Activated T-helper 17 cell treated with anti-CD3 and anti-CD28 coated beads, Interleukin-2, amount 50 U/mL, for 72 hours (primary cell): ENCODE measurements around the gene TTC33. TPM values are rescaled to one million over a fixed set of nuclear protein-coding genes. Genes with fewer than 3 reads are reported as not detected.
A peak's percentile ranks its signal among the peaks of the same experiment; 100 is the strongest.
"Not testable (repeated sequence)": the region's sequence is repeated elsewhere in the genome, so short reads cannot be mapped to it uniquely, and the experiment has no call there.

Experiments used
- ATAC-seq: fragments of 150-1000 bp; cut with Tn5 transposase; replicated peaks from 2 replicates; pipeline ENCODE4 v1.10.0; 2021; ENCODE audit warnings: mild to moderate bottlenecking, moderate library complexity
- H3K27ac Mint-ChIP-seq: one replicate; pipeline ENCODE4 v1.8.0; 2022; ENCODE audit warnings: mixed read lengths
- H3K27me3 Mint-ChIP-seq: one replicate; pipeline ENCODE4 v1.8.0; 2022; ENCODE audit warnings: mixed read lengths
- H3K36me3 Mint-ChIP-seq: one replicate; pipeline ENCODE4 v1.8.0; 2022; ENCODE audit warnings: low read depth, mild to moderate bottlenecking, mixed read lengths
- H3K4me1 Mint-ChIP-seq: one replicate; pipeline ENCODE4 v1.8.0; 2022; ENCODE audit warnings: mixed read lengths
- H3K4me3 Mint-ChIP-seq: one replicate; pipeline ENCODE4 v1.8.0; 2022; ENCODE audit warnings: mild to moderate bottlenecking, mixed read lengths
- H3K9me3 Mint-ChIP-seq: one replicate; pipeline ENCODE4 v1.8.0; 2022; ENCODE audit warnings: mixed read lengths
- total RNA-seq, 2 donors: library from RNA; stranded (reverse); gene quantifications; one replicate each; pipeline ENCODE4 v1.2.3, GENCODE V29; 2022

TTC33 gene
- total RNA-seq, 2 donors from 2014 or later, result 14.1 to 21.4 TPM

GRCh38 chr5:40717281-40717680 lies 38.5 kb downstream of the TTC33 start:
- no peak for ATAC-seq
- Mint-ChIP-seq H3K4me3 (no peak overlapping the region), H3K27ac (no peak overlapping the region), H3K36me3 (peaks cover 64% of the 10 kb centered on the region), H3K4me1 (peaks cover 6% of the 10 kb centered on the region), H3K9me3 (no peaks in the 10 kb centered on the region), H3K27me3 (no peaks in the 10 kb centered on the region)

GRCh38 chr5:40716590-40716989 lies 39.2 kb downstream of the TTC33 start:
- Mint-ChIP-seq H3K4me1 (peaks cover 6% of the 10 kb centered on the region), H3K27ac (no peak overlapping the region), H3K36me3 (peaks cover 63% of the 10 kb centered on the region), H3K9me3 (no peaks in the 10 kb centered on the region), H3K27me3 (no peaks in the 10 kb centered on the region), H3K4me3 (no peak overlapping the region)
- no peak for ATAC-seq

GRCh38 chr5:40716000-40716399 lies 39.8 kb downstream of the TTC33 start:
- no peak overlapping the region for H3K4me3 Mint-ChIP-seq
- no peaks in the 10 kb centered on the region for H3K9me3 Mint-ChIP-seq
- H3K27ac Mint-ChIP-seq, result no peak overlapping the region
- H3K36me3 Mint-ChIP-seq, result peaks cover 63% of the 10 kb centered on the region
- ATAC-seq, result no peak
- H3K4me1 Mint-ChIP-seq, result peaks cover 6% of the 10 kb centered on the region
- no peaks in the 10 kb centered on the region for H3K27me3 Mint-ChIP-seq

- Mint-ChIP-seq H3K27me3 (no peaks in the 10 kb centered on the region), H3K4me3 (no peak overlapping the region), H3K9me3 (no peaks in the 10 kb centered on the region), H3K4me1 (peaks cover 6% of the 10 kb centered on the region), H3K36me3 (peaks cover 64% of the 10 kb centered on the region), H3K27ac (no peak overlapping the region)
- ATAC-seq, result no peak
These were observed 41.8 kb downstream of the TTC33 start for GRCh38 chr5:40714001-40714400.

- not testable (repeated sequence) for H3K4me3 Mint-ChIP-seq, H3K27me3 Mint-ChIP-seq, H3K4me1 Mint-ChIP-seq, ATAC-seq, H3K27ac Mint-ChIP-seq
- Mint-ChIP-seq H3K9me3 (peaks cover 11% of the 10 kb centered on the region), H3K36me3 (peaks cover 57% of the 10 kb centered on the region)
These were observed 45.2 kb downstream of the TTC33 start for GRCh38 chr5:40710575-40710974.

GRCh38 chr5:40705484-40705883 lies 50.3 kb downstream of the TTC33 start:
- peaks cover 34% of the 10 kb centered on the region for H3K9me3 Mint-ChIP-seq
- peaks cover 73% of the 10 kb centered on the region for H3K36me3 Mint-ChIP-seq
- H3K4me3 Mint-ChIP-seq, H3K27ac Mint-ChIP-seq, H3K27me3 Mint-ChIP-seq, ATAC-seq, H3K4me1 Mint-ChIP-seq: not testable (repeated sequence)

GRCh38 chr5:40702027-40702426 lies 53.7 kb downstream of the TTC33 start:
- H3K4me3 Mint-ChIP-seq, ATAC-seq, H3K27ac Mint-ChIP-seq, H3K27me3 Mint-ChIP-seq, H3K4me1 Mint-ChIP-seq: not testable (repeated sequence)
- peaks cover 79% of the 10 kb centered on the region for H3K36me3 Mint-ChIP-seq
- peaks cover 26% of the 10 kb centered on the region for H3K9me3 Mint-ChIP-seq

GRCh38 chr5:40700116-40700782 lies 55.5 kb downstream of the TTC33 start:
- H3K9me3 Mint-ChIP-seq, result peaks cover 19% of the 10 kb centered on the region
- H3K27me3 Mint-ChIP-seq, result no peaks in the 10 kb centered on the region
- H3K36me3 Mint-ChIP-seq, result peaks cover 93% of the 10 kb centered on the region
- H3K4me3 Mint-ChIP-seq, result no peak overlapping the region
- no peak for ATAC-seq
- H3K27ac Mint-ChIP-seq, result no peak overlapping the region
- peaks cover 5% of the 10 kb centered on the region for H3K4me1 Mint-ChIP-seq

- H3K36me3 Mint-ChIP-seq, result peaks cover 96% of the 10 kb centered on the region
- H3K4me3 Mint-ChIP-seq, result no peak overlapping the region
- no peak for ATAC-seq
- no peaks in the 10 kb centered on the region for H3K27me3 Mint-ChIP-seq
- peaks cover 20% of the 10 kb centered on the region for H3K4me1 Mint-ChIP-seq
- H3K9me3 Mint-ChIP-seq, result no peaks in the 10 kb centered on the region
- H3K27ac Mint-ChIP-seq, result peak overlapping the region; percentile 25
These were observed 61.3 kb downstream of the TTC33 start for GRCh38 chr5:40694433-40694832.

GRCh38 chr5:40691894-40692293 lies 63.9 kb downstream of the TTC33 start:
- no peak for ATAC-seq
- peak overlapping the region; percentile 58 for H3K27ac Mint-ChIP-seq
- H3K4me1 Mint-ChIP-seq, result peaks cover 36% of the 10 kb centered on the region
- H3K27me3 Mint-ChIP-seq, result no peaks in the 10 kb centered on the region
- peak overlapping the region; percentile 92 for H3K4me3 Mint-ChIP-seq
- H3K36me3 Mint-ChIP-seq, result peaks cover 96% of the 10 kb centered on the region
- no peaks in the 10 kb centered on the region for H3K9me3 Mint-ChIP-seq

GRCh38 chr5:40690267-40690666 lies 65.5 kb downstream of the TTC33 start:
- Mint-ChIP-seq H3K9me3 (no peaks in the 10 kb centered on the region), H3K36me3 (peaks cover 96% of the 10 kb centered on the region), H3K4me1 (peaks cover 46% of the 10 kb centered on the region), H3K27me3 (no peaks in the 10 kb centered on the region), H3K27ac (peak overlapping the region; percentile 98), H3K4me3 (peak overlapping the region; percentile 92)
- ATAC-seq, result no peak

GRCh38 chr5:40689438-40689837 lies 66.3 kb downstream of the TTC33 start:
- ATAC-seq, result peak; percentile 82
- Mint-ChIP-seq H3K27me3 (no peaks in the 10 kb centered on the region), H3K4me3 (peak overlapping the region; percentile 92), H3K27ac (peak overlapping the region; percentile 98), H3K4me1 (peaks cover 47% of the 10 kb centered on the region), H3K9me3 (no peaks in the 10 kb centered on the region), H3K36me3 (peaks cover 96% of the 10 kb centered on the region)

GRCh38 chr5:40688996-40689395 lies 66.8 kb downstream of the TTC33 start:
- Mint-ChIP-seq H3K4me3 (peak overlapping the region; percentile 92), H3K4me1 (peaks cover 47% of the 10 kb centered on the region), H3K36me3 (peaks cover 96% of the 10 kb centered on the region), H3K27ac (peak overlapping the region; percentile 98), H3K9me3 (no peaks in the 10 kb centered on the region), H3K27me3 (no peaks in the 10 kb centered on the region)
- no peak for ATAC-seq

GRCh38 chr5:40688127-40688761 lies 67.5 kb downstream of the TTC33 start:
- H3K27ac Mint-ChIP-seq, result peak overlapping the region; percentile 98
- peaks cover 47% of the 10 kb centered on the region for H3K4me1 Mint-ChIP-seq
- H3K36me3 Mint-ChIP-seq, result peaks cover 97% of the 10 kb centered on the region
- ATAC-seq, result peak; percentile 68
- H3K4me3 Mint-ChIP-seq, result peak overlapping the region; percentile 92
- no peaks in the 10 kb centered on the region for H3K27me3 Mint-ChIP-seq
- no peaks in the 10 kb centered on the region for H3K9me3 Mint-ChIP-seq

GRCh38 chr5:40687321-40687720 lies 68.4 kb downstream of the TTC33 start:
- Mint-ChIP-seq H3K4me1 (peaks cover 46% of the 10 kb centered on the region), H3K27ac (peak overlapping the region; percentile 98), H3K36me3 (peaks cover 100% of the 10 kb centered on the region), H3K4me3 (peak overlapping the region; percentile 92), H3K27me3 (no peaks in the 10 kb centered on the region), H3K9me3 (no peaks in the 10 kb centered on the region)
- ATAC-seq, result peak; percentile 46
